CD4-positive, alpha-beta T cell treated with Interleukin-15 for 1 hour (primary cell): ENCODE results near the gene UBA6.

Experiments
- DNase-seq: peaks from one replicate; pipeline ENCODE4 v3.0.0-alpha.2; 2020

UBA6 gene

GRCh38 chr4:67575232-67576058 is 125.5 kb downstream of the UBA6 start:
- DNase-seq = no peak

- no peak for DNase-seq
Measured at GRCh38 chr4:67573193-67573592, 127.8 kb downstream of the UBA6 start.

- DNase-seq = no peak
Measured at GRCh38 chr4:67571975-67572374, 129.0 kb downstream of the UBA6 start.

- no peak for DNase-seq
Measured at GRCh38 chr4:67570537-67570936, 130.4 kb downstream of the UBA6 start.

GRCh38 chr4:67568820-67569219 is 132.1 kb downstream of the UBA6 start:
- DNase-seq = no peak

GRCh38 chr4:67566335-67566734 is 134.6 kb downstream of the UBA6 start:
- DNase-seq = no peak

- no peak for DNase-seq
Measured at GRCh38 chr4:67565284-67565683, 135.7 kb downstream of the UBA6 start.
